GM21390 (cell line): ENCODE data around the gene PGC.
"Not testable (repeated sequence)": the region's sequence is repeated elsewhere in the genome, so short reads cannot be mapped to it uniquely, and the experiment has no call there.

Experiments used
- ATAC-seq: cut with Tn5 transposase; IDR thresholded peaks from one replicate; pipeline ENCODE4 v1.9.1; 2021; ENCODE audit not compliant: unreplicated experiment

The PGC gene

DNA sequence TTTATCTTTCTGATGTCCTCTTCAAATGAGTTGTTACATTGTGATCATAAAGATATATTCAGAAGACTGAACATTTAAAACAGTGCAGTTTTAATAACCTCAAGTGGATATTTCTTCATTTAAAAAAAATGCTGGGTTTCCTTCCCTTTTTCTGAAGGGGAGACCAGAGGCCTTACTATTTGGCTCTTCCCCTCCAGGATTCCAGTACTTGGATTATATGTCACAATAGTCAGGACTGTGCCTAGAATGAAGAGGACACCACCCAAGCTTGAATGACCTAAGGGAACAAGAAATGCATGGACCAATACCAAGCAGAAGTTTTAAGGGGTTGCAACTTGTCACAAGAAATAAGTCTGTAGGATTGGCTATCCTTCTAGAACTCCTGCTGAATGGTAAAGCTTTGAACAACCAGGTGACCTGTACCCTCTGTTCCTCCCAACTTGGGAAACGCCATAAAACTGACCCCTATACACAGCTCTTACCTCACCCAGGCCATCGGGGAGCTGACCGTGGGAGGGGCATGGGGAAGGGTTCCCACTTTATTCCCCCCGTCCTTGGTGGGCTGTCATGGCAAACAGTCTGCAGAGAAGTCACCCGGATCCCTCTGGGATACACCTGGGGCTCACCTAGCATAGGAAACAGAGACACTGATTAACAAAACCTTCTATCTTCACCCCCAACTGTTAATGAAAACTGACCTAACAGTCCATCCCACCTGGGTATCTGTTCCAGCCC lies 30.5 kb upstream of the PGC start:
- no peak for ATAC-seq

DNA sequence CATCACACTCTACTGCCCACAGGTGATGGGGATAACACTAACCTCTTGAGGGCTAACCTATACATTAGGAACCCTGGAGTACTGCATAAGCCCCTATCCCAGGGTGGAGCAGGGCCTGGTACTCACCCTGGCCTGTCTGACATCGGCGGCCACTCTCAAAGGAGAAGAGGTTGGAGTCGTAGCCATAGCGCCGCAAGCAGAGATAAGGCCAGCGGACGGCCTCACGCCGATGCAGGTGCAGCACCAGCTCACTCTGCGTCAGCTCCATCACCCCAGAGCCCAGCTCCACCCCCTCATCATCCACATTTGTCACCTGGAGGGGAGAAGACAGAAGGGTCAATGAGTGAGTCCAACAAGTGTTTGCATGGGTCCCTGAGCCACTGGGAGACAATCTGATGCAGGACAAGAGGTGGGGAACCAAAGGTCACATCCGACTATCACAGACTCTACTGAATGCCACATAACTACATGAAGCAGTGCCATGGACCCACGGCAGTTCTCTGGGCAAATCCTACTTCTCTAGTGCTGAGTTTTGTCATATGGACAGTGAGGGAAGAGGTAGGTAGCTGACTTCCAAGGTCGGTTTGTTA lies 28.2 kb upstream of the PGC start:
- ATAC-seq, result no peak

DNA sequence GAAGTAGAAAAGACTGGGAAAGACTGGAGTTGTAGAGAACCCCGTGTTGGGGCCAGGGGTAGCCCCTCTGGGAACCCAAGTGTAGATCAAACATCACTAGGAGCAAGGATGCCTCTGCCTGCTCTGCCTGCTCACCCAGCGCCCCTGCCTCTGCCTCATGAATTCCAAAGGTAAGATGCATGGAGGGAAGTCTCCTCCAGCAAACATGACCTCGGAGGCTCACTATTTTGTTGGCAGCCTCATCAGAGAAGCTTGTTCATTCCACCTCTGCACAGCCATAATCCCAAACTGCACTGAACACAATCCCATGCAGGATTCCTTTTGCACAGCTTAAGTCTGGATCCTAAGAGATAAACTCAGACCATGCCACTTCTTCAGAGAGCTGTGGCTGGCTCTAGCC lies 27.6 kb upstream of the PGC start:
- ATAC-seq, result no peak

DNA sequence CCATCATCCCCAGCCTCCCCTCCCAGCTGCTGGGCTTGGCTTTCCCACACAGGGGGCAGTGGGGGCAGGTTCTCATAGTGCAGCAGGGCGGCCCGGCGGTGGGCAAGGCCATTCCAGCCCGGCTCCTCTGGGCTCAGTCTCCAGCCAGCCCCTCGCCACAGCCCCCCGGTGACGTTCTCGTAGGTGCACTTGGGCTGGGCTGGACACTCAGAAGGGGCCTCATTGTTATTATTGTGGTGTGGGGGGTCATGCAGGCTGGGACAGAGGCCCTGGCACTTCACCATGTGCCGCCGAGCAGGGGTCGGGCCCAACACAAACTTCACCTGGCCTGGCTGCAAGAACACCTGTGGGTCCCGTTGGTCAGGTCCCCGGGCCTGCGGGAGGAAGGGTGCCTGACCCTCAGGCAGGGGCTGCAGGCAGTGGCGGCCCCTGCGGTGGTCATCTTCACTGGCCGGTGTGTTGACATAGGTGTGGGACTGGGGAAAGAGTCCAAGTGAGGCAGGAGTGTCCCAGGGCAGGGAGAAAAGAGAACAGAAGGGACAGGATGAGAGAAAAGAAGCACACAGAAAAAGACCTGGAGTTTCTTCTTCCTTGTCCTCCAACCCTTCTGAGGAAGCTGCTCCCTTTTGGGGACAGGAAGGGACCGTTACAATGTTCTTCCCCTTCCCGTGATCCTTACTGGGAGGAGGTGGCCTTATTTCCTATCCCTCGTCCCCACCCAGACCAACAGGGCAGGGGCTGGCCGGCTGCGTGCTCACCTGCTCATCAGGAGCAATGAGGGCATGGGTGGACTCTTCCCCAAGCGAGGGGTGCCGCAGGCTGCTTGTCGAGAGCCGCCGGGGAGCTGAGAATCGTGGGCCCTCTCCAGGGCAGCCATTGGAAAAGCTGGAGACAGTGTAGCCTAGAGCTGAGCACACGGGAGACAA lies 24.1 kb upstream of the PGC start:
- no peak for ATAC-seq

DNA sequence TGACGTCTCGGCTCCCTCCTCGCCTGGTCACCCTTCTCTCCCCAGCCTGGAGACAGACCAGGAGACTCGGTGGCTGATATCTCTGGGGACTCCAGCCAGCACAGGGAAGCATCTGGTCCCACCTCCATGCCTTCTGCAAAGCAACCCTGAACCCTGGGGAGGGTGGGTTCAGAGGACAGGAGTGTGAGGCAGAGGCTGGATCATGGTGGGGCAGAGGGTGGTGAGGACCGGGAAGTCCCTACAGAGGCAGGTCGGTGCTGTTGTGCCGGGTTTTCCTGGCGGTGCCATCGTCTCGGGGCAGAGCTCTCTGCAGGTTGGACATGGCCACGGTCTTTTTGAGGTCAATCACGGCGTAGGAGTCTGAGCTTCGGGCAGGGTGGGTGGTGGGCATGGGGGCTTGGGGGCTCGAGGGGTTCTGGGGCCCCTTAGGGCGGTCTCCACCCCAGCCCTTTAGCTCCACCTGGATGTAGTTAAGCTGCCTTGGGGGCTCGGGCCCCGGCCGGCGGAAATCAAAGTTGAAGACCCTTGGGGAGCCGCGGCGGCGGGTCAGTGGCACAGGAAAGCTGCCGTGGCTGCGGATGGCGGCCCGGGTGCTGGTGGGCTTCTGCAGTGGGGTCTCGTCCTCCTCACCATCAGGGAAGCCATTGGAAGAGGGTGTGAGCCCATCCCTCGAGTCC lies 23.3 kb upstream of the PGC start:
- ATAC-seq, result no peak

DNA sequence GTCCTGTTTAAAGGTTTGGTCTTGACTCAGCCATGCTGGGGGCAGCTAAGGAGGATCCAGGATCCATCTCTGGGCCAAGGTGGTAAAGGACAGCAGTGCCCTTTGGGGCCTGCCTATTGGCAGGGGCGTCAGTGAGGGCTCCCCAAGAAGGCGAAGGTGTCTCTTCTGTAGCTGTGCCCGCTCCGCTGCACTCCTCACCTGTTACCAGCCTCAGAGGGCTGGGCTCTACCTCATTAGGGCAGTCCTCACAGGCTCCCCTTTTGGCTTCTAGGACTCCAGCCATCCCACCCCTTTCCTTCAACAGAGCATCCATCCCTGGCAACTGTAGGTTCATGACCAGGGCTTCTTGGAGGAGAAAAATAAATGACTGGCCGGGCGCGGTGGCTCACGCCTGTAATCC lies 22.2 kb upstream of the PGC start:
- ATAC-seq, result no peak

DNA sequence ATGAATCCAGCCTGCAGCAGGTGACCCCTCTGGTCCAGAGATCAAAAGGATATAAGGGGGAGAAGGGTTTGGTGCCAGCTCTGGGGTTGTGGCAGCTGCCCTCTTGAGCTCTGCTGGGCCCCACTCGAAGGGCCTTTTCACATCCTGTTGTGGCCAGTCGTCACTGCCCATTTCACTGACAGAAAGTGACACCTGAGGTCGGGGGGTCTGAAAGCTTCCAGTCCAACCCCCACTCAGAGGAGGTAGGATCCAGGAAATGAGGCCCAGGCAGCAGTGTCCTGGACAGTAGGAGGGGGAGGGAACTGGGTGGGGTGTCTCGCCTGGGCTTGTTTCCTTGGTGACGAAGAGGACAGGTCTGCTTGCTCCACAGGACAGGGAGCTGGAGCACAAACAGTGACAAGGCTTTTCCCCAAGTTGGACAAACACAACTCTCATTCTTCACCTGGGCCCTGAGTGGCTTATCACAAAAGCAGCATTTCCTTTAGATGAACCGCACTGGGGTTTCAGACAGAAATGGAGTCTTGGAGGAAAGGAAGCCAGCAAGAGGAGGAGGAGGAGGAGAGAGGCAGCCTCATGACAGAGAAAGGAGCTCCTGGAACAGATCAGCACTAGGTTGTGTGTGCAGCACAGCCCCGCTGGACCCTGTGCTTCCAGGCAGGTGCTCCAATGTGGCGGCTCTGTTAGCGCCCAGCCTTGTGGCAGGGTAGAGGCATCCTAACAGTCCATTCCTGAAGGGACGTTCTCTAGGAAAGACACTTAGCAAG lies 21.5 kb upstream of the PGC start:
- no peak for ATAC-seq

DNA sequence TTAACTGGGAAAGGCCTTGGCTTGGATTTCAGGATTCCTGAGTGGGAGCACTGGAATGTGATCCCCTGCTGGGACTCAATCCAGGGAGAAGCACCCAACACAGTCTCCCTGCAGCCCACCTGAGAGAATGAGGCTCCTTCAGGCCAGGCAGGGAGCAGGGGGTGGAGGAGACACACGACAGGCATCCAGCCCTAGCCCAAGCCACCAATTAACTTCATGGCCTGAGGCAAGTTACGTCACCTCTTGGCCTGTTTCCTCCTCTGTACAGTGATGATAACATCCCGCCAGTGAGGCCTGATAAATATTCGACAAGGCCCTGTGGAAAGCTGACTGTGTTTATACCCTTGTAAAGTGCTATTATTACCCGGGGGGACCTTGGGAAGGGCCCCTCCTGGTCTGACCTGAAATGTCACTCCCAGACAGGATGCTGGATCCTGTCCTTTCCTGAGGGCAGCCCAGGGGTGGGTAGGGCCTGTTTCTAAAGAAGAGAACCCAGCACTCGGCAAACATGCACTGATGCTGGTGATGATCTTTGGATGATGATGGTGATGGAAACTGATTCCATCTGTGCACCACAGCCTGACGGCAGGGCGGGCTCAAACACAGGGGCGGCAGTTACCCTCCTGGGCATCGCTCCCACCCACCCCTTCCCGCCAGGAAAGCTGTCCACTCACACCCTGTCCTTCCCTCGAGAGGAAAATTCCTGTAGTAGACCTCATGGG lies 20.1 kb upstream of the PGC start:
- no peak for ATAC-seq

DNA sequence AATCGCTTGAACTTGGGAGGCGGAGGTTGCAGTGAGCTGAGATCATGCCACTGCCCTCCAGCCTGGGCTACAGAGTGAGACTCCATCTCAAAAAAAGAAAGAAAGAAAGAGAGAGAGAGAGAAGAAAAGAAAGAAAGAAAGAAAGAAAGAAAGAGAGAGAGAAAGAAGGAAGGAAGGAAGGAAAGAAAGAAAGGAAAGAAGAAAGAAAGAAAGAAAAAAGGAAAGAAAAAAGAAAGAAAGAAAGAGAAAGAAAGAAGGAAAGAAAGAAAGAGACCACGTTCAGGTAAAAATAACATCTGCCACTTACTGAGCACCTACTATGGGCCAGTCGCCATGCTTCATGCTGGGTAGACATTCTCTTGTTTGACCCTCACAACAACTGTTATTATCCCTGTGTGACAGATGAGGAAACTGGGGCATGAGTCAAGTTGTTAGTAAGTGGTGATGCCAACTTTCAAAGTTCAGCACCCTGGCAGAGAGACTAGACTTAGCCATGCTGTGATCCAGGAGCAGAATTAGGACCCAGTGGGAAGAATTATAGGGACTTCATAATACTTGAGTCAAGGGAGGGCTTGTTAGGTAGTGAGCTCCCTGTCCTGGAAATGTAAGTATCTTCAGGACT lies 19.0 kb upstream of the PGC start:
- not testable (repeated sequence) for ATAC-seq

DNA sequence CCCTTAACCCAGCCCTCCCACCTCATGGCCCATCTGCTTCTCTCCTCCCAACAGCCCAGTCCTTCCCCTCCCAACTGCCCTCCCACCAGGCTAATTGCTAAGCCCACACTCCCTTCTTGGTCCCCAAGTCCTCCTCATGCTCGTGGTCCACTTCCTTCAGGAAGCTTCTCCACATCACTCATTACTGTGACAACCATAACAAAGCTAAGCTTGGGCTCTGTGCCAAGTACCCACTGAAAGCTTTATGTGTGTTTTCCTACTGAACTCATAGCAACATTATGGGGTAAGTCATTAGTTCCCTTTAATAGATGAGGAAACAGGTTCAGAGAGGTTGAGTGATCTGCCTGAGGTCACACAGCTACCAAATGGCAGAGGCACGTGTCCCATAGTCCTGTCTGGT lies 16.3 kb upstream of the PGC start:
- no peak for ATAC-seq

DNA sequence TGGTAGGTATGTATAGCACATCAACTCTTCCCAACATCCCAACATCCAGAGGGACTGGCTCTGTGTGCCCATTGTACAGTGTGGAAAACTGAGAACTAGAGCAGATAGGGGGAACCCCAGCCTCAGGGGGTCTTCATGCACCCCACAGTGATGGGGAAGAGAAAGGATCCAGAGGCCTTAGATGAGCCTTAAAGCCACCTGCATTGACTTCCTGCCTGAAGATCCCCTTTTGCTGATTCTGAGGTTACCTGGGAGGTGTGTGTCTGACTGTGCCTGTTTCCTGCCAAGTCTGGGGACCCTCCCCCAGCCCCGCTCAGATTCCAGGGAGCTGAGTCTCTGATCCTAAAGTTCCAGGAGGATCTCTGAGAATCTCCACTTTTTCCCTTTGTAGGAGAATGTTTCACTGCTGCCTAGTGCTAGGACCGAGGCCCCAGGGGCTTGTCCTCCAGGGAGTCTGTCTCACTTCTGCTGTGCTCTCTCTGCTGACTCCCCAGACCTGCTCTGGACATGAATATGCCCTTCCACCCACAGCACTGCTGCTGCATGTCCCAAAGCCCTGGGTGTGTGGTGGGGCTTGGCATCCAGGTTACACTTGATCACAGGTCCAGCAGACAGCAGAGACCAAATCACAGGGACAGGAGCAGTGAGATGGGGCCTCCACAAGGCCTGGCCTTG lies 12.8 kb upstream of the PGC start:
- ATAC-seq, result no peak

DNA sequence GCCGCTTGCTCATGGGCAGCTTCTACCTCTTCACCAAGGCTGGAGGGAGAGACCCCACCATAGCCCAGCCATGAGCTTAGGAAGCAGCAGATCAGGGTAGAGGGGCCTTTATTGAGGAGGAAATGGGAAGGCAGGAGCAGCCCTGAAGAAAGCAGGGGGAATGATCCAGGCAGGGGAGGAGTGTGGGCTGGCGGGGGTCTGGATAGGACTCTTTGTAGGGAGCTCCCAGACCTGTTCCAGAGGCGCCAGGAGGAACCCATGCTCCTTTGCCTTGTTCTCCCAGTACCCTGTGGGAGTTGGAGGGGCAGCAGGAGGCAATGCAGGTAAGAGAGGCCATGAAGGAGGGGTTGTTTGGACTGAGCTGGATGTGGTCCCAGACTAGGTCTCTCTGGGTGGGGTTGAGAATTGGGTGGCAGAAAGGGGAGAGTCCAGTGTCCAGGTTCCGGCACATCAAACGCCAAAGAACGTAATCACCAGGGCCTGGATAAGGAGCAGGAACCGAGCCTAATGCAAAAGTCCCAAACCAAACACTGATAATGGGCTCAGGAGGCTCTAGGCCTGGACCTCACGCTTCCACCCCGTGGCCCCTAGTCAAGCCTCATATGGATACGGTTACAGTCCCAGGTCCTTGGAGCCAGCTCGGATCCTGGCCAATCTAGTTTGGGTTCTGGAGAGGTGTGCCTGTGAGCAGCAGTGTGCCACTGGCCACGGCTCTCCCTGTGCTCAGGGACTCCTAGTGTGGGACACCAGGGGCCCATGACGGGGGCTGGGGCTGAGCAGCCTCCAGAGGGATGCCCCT lies 12.1 kb upstream of the PGC start:
- no peak for ATAC-seq

DNA sequence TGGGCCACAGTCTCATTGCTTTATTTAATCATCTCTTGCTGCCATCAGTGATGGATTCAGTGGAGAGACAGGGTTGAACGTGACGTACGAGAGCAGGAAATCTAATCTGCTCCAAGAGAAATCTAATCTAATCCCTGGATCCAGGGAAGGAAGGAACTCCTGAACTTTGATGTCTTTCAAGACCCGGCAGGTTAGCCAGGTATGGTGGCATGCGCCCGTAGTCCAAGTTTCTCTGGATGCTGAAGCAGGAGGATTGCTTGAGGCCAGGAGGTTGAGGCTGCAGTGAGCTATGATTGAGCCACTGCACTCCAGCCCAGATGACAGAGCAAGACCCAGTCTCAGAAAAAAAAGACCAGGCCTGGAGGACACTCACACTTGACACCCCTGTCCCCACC lies 11.4 kb upstream of the PGC start:
- ATAC-seq, result no peak

DNA sequence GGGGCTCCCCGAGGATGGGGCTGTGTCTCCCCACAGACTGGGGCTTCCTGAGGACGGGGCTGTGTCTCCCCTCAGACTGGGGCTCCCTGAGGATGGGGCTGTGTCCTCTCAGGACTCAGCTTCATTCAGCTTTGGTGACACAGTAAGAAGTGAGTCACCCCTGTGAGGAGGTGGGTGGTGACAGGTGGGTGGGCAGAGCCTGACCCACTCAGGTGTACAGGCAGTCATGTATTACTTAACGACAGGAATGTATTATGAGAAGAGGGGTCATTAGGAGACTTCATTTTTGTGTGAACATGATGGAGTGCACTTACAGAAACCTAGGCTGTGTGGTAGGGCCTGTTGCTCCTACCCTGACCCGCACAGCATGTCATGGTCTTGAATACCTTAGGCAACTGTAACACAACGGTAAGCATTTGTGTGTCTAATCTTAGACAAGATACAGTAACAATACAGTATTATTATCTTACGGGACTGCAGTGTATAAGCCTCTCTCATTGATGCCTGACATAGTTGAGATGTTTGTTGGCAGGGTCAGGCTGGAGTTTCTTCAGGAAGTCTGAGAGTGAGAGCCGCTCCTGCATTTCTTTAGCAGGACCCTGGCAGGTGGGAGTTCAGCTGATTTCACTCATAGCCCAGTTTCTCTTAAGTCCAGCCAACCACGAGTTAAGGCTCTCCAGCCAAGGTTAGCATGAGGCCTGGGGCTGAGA lies 10.9 kb upstream of the PGC start:
- no peak for ATAC-seq

DNA sequence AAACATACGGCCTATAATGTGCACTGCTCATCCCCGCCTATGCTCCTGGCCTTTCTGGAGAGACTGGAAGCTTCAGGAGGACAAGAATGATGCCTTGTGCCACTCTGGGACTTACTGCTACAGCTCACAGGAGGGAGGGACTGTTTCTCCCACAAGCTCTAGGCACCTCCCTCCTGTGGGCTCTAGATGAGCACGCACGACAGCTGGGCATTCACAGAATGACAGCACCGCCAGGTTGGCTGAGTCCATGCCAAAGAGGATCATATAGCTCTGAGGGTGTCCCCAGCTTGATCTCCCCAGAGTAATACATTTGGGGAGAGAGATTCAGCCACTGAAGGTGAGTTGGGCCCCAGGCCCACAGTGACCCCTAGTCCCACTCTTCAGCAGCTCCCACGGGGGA lies 10.1 kb upstream of the PGC start:
- ATAC-seq, result no peak

DNA sequence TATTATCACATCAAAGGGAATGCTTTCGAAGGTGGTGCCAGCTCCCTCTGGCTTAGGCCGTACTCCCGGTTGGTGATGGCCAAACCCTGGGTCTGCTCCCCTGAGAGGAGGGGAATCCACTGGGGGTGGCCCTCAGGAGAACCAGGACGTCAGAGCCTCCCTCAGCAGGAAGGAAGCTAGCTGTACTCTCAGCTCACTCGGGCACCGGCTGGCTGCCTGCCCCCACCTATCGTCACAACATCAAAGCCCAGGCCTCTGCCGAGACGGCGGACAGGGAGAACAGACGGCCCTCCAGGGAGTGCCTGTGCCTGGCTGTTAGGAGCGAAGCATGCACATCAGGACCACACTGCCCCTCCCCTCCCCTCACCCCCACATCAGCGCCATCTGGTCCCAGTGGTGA lies 9.2 kb upstream of the PGC start:
- no peak for ATAC-seq

DNA sequence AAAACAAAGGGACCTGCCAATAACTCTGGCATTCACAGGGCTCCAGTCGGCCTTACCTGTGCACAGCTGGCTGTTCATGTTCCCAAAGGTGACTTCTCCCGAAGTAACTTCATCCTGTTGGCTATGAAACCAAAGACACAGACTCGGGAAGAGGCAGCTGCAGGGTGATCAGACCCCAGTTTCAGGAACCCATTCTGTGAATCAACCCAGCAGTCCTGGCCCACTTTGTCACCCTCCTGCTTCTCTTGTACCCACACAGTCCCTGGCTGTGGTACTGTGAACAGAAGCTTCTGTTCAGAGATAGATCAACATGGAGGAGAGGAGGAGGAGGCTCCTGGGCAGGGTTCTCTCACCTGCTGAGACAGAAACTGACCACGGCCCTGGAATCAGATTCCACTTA lies 8.7 kb upstream of the PGC start:
- ATAC-seq, result no peak

DNA sequence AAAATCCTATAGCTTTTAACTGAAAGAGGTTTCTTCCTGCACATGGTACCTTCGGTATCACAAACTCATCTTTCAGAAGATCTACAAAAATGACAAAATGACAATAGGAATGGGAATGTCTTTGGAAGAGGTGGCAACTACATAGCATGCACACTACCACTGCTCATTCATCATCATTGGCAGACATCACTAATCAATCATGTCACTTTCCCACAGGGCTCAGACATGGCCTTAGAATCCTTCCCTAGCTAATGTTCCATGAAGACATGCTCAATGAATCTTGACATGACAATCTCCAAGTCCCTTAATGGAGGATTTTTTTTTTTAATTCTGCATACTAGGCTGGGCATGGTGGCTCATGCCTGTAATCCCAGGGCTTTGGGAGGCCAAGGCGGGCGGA lies 3.2 kb upstream of the PGC start:
- no peak for ATAC-seq
